CD4-positive, alpha-beta T cell (primary cell): Measurements from ENCODE around the gene ABCC9. TPM values are rescaled to one million over a fixed set of nuclear protein-coding genes. Genes with fewer than 3 reads are reported as not detected.

Source experiments
- ATAC-seq: fragments of 200-7000 bp; cut with Tn5 transposase; one replicate; pipeline ENCODE4 v1.10.0; 2022; ENCODE audit warnings: mild to moderate bottlenecking; ENCODE audit not compliant: poor library complexity
- CTCF ChIA-PET: fragments of 350-600 bp; sonication (Branson Sonifier 250); formaldehyde crosslinking; loops from one replicate; lab custom pipeline; 2021; ENCODE audit warnings: antibody characterized with exemption, inconsistent platforms; lab: Charles Lee
- POLR2A ChIA-PET: fragments of 350-600 bp; sonication (Branson Sonifier 250); formaldehyde crosslinking; loops from one replicate; lab custom pipeline; 2021; ENCODE audit warnings: antibody characterized with exemption, inconsistent platforms; lab: Charles Lee
- DNase-seq, 14 experiments: peaks; one replicate each; pipeline ENCODE4 v3.0.0-alpha.2; 2013 to 2020; ENCODE audit warnings: mixed read lengths in 2 of 14
- H3K27ac ChIP-seq, 2 donors: one replicate each; pipeline versions ENCODE4 v1.5.1 to v1.7.0; 2013; ENCODE audit warnings: low read length in 2 of 2, low read depth in 1 of 2, mild to moderate bottlenecking in 1 of 2
- H3K27me3 ChIP-seq, 2 experiments: 1 replicate in 1 of 2; 2 replicates in 1 of 2; pipeline versions ENCODE4 v1.6.1 to v1.7.0; 2013; ENCODE audit warnings: low read length in 2 of 2, control low read depth in 1 of 2, mild to moderate bottlenecking in 1 of 2, moderate library complexity in 1 of 2; ENCODE audit not compliant: insufficient read depth in 2 of 2, control insufficient read depth in 1 of 2
- H3K36me3 ChIP-seq: one replicate; pipeline ENCODE4 v1.6.1; 2013; ENCODE audit warnings: low read length, control low read depth; ENCODE audit not compliant: insufficient read depth
- H3K4me1 ChIP-seq: one replicate; pipeline ENCODE4 v1.6.1; 2013; ENCODE audit warnings: low read length, control low read depth; ENCODE audit not compliant: insufficient read depth
- H3K4me3 ChIP-seq: one replicate; pipeline ENCODE4 v1.5.1; 2013; ENCODE audit warnings: mild to moderate bottlenecking, low read length, moderate library complexity
- H3K9me3 ChIP-seq, 2 experiments: 1 replicate in 1 of 2; 2 replicates in 1 of 2; pipeline versions ENCODE4 v1.6.1 to v1.7.0; 2013; ENCODE audit warnings: low read length in 2 of 2, mild to moderate bottlenecking in 2 of 2, control low read depth in 1 of 2, moderate library complexity in 1 of 2; ENCODE audit not compliant: control insufficient read depth in 1 of 2, insufficient read depth in 1 of 2
- H3K27ac Mint-ChIP-seq: one replicate; pipeline ENCODE4 v1.8.0; 2020; ENCODE audit warnings: mixed read lengths
- H3K27me3 Mint-ChIP-seq: one replicate; pipeline ENCODE4 v1.8.0; 2021; ENCODE audit warnings: mixed read lengths
- H3K36me3 Mint-ChIP-seq: one replicate; pipeline ENCODE4 v1.8.0; 2021; ENCODE audit warnings: low read depth, mixed read lengths
- H3K4me1 Mint-ChIP-seq: one replicate; pipeline ENCODE4 v1.8.0; 2021; ENCODE audit warnings: low read depth, mixed read lengths
- H3K4me3 Mint-ChIP-seq: one replicate; pipeline ENCODE4 v1.8.0; 2020; ENCODE audit warnings: mild to moderate bottlenecking, mixed read lengths
- H3K9me3 Mint-ChIP-seq: one replicate; pipeline ENCODE4 v1.8.0; 2020; ENCODE audit warnings: mixed read lengths
- CTCF ChIP-seq: fragments of 200-600 bp; IDR thresholded peaks from one replicate; pipeline ENCODE4 v1.8.0; 2022; ENCODE audit warnings: antibody characterized with exemption, mild to moderate bottlenecking
- intact Hi-C, 2 experiments: fragments of 100-400 bp; cut with DNase I in 1 of 2; cut with micrococcal nuclease in 1 of 2; formaldehyde crosslinking; loops; one replicate each; pipeline versions ENCODE4 v1.15.1 to v1.9.0; 2023 to 2025; cut with DNase I, micrococcal nuclease
- total RNA-seq, 174 experiments: library from RNA in 2 of 174; stranded (reverse) in 2 of 174; gene quantifications; one replicate each; pipeline ENCODE4 v1.2.3 and lab custom pipeline; 2021 to 2026

The ABCC9 gene
- total RNA-seq, 2 experiments from 2014 or later, result not detected

- Histone ChIP-seq H3K36me3 (no peaks in the 10 kb centered on the region), H3K4me1 (no peaks in the 10 kb centered on the region), H3K27me3 (no peaks in the 10 kb centered on the region), H3K27ac (no peak overlapping the region), H3K4me3 (no peak overlapping the region), H3K9me3 (no peaks in the 10 kb centered on the region)
- Mint-ChIP-seq H3K27ac (no peak overlapping the region), H3K4me1 (no peaks in the 10 kb centered on the region), H3K27me3 (peaks cover 14% of the 10 kb centered on the region), H3K9me3 (no peaks in the 10 kb centered on the region), H3K4me3 (no peak overlapping the region), H3K36me3 (no peaks in the 10 kb centered on the region)
- DNase-seq, result no peak
- intact Hi-C loops, result no loop called here
- ATAC-seq, result no peak
- ChIA-PET CTCF (no interaction called here), POLR2A (no interaction called here)
- TF ChIP-seq CTCF, result no peak
Measured at GRCh38 chr12:21825886-21826617, 115.2 kb downstream of the ABCC9 start.

DNA sequence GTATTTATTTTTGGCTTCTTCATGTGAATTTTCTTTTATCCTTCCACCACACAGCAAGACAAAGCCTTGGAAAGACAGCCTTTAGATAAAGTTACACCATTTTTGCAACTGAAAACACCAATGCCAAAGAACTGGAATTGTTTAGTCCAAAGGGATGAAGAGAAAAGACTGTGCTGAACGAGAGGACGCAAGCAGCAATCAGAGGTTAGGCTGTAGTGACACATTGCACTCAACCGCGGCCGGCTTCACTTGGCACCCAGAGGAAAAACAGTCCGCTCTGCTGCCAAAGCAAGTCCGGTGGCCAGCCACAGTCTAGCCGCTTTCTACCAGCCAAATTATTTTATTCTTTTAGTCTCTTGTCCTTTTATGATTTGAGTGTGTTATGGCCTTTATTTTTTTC is 117.6 kb downstream of the ABCC9 start:
- Histone ChIP-seq H3K9me3 (no peaks in the 10 kb centered on the region), H3K4me3 (no peak overlapping the region), H3K36me3 (no peaks in the 10 kb centered on the region), H3K27me3 (no peaks in the 10 kb centered on the region), H3K4me1 (no peaks in the 10 kb centered on the region), H3K27ac (no peak overlapping the region)
- H3K9me3 Mint-ChIP-seq, result no peaks in the 10 kb centered on the region
- H3K4me3 Mint-ChIP-seq, result no peak overlapping the region
- ChIA-PET CTCF (no interaction called here), POLR2A (no interaction called here)
- TF ChIP-seq CTCF, result no peak
- DNase-seq (no peak), ATAC-seq (no peak)
- H3K36me3 Mint-ChIP-seq, result no peaks in the 10 kb centered on the region
- H3K27ac Mint-ChIP-seq, result no peak overlapping the region
- intact Hi-C loops, result no loop called here
- peaks cover 14% of the 10 kb centered on the region for H3K27me3 Mint-ChIP-seq
- H3K4me1 Mint-ChIP-seq, result no peaks in the 10 kb centered on the region

DNA sequence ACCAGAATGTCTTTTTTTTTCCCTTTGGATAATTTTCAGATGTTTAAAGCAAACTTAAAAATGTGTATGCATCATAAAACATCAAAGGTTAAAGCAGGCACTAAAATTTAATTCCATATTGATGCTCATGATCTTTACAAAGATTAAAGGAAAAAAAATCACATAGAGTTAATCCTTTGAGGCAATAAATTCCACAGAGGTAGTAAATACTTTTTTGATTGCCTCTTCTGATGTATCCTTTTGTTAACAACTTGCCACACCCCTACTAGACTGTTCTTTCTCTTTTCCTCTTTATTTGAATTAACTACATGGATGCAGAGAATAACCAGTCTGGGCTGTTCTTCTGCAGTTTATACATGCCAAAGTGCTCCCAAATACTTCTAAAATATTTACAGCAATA is 121.5 kb downstream of the ABCC9 start:
- no peaks in the 10 kb centered on the region for H3K4me1 ChIP-seq
- no peaks in the 10 kb centered on the region for H3K36me3 Mint-ChIP-seq
- CTCF ChIA-PET, result no interaction called here
- no peaks in the 10 kb centered on the region for H3K9me3 ChIP-seq
- no peaks in the 10 kb centered on the region for H3K4me1 Mint-ChIP-seq
- no peaks in the 10 kb centered on the region for H3K9me3 Mint-ChIP-seq
- ATAC-seq (no peak), DNase-seq (no peak)
- no peak for TF ChIP-seq CTCF
- POLR2A ChIA-PET, result no interaction called here
- no peaks in the 10 kb centered on the region for H3K27me3 ChIP-seq
- intact Hi-C loops, result no loop called here
- no peak overlapping the region for H3K4me3 Mint-ChIP-seq
- H3K36me3 ChIP-seq, result no peaks in the 10 kb centered on the region
- no peak overlapping the region for H3K27ac Mint-ChIP-seq
- no peaks in the 10 kb centered on the region for H3K27me3 Mint-ChIP-seq
- H3K4me3 ChIP-seq, result no peak overlapping the region
- no peak overlapping the region for H3K27ac ChIP-seq
